ENCODE results near the gene MAST1.
"Not testable (repeated sequence)": the region's sequence is repeated elsewhere in the genome, so short reads cannot be mapped to it uniquely, and the experiment has no call there.

The MAST1 gene

GRCh38 chr19:12913011-12913561, 74.8 kb downstream of the MAST1 start:
- Mint-ChIP-seq H3K9me3 (no peaks in the 10 kb centered on the region), H3K36me3 (ENCODE audit: low read depth) (peaks cover 3% of the 10 kb centered on the region), H3K4me1 (ENCODE audit: low read depth) (peaks cover 15% of the 10 kb centered on the region), H3K27ac (no peak overlapping the region), H3K27me3 (ENCODE audit: low read depth) (no peaks in the 10 kb centered on the region), H3K4me3 (no peak overlapping the region)

GRCh38 chr19:12913851-12914690, 75.8 kb downstream of the MAST1 start:
- H3K4me1 Mint-ChIP-seq (ENCODE audit: low read depth) = peaks cover 20% of the 10 kb centered on the region

DNA sequence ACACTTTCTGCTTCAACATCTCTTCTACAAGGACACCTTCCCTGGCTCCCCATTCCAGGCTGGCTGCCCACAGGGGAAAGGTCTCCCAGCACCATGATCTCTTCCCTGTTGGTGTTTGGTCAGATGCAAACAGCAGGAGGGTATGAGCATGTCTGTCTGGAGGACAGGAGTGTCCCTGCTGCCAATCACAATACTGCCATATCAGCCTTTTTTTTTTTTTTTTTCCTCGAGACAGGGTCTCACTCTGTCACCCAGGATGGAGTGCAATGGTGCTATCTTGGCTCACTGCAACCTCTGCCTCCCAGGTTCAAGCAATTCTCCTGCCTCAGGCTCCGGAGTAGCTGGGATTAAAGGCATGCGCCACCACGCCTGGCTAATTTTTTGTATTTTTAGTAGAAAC, 77.5 kb downstream of the MAST1 start:
- H3K27me3 Mint-ChIP-seq (ENCODE audit: low read depth); H3K4me3 Mint-ChIP-seq; H3K36me3 Mint-ChIP-seq (ENCODE audit: low read depth): not testable (repeated sequence)

More at GRCh38 chr19:12913851-12914690, 75.8 kb downstream of the MAST1 start:
- H3K27ac Mint-ChIP-seq = peak overlapping the region; percentile 97
- H3K9me3 Mint-ChIP-seq = no peaks in the 10 kb centered on the region
- H3K4me3 Mint-ChIP-seq = peak overlapping the region; percentile 62
- no peaks in the 10 kb centered on the region for H3K27me3 Mint-ChIP-seq (ENCODE audit: low read depth)
- H3K36me3 Mint-ChIP-seq (ENCODE audit: low read depth) = peaks cover 3% of the 10 kb centered on the region

GRCh38 chr19:12918253-12918652, 79.9 kb downstream of the MAST1 start:
- Mint-ChIP-seq H3K4me3 (peak overlapping the region; percentile 62), H3K4me1 (ENCODE audit: low read depth) (peaks cover 25% of the 10 kb centered on the region), H3K27me3 (ENCODE audit: low read depth) (no peaks in the 10 kb centered on the region), H3K27ac (peak overlapping the region; percentile 78), H3K9me3 (no peaks in the 10 kb centered on the region), H3K36me3 (ENCODE audit: low read depth) (peaks cover 9% of the 10 kb centered on the region)

More for the DNA sequence above, 77.5 kb downstream of the MAST1 start:
- H3K27ac Mint-ChIP-seq, H3K9me3 Mint-ChIP-seq: not testable (repeated sequence)
- H3K4me1 Mint-ChIP-seq (ENCODE audit: low read depth) = peaks cover 25% of the 10 kb centered on the region

GRCh38 chr19:12921047-12921446, 82.7 kb downstream of the MAST1 start:
- H3K36me3 Mint-ChIP-seq (ENCODE audit: low read depth) = peaks cover 21% of the 10 kb centered on the region
- no peaks in the 10 kb centered on the region for H3K9me3 Mint-ChIP-seq
- H3K4me3 Mint-ChIP-seq = no peak overlapping the region
- H3K27me3 Mint-ChIP-seq (ENCODE audit: low read depth) = no peaks in the 10 kb centered on the region
- no peak overlapping the region for H3K27ac Mint-ChIP-seq
- peaks cover 10% of the 10 kb centered on the region for H3K4me1 Mint-ChIP-seq (ENCODE audit: low read depth)

DNA sequence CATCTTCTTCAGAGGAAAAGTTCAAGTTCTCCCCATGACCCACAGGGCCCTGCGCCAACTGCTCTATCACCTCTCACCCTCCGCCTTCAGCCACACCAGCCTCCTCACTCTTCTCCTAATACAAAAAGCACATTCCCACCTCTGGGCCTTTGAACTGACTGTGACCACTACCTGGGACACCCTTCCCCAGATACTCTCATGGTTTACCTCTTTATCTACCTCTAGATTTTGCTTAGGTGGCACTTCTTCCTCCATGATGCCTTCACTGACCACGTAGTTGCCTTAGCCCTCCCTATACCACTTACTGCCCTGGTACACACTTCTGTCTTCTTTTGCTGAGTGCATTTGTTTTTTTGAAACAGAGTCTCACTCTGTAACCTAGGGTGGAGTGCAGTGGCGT, 84.6 kb downstream of the MAST1 start:
- Mint-ChIP-seq H3K27ac (no peak overlapping the region), H3K9me3 (no peaks in the 10 kb centered on the region), H3K27me3 (ENCODE audit: low read depth) (no peaks in the 10 kb centered on the region), H3K36me3 (ENCODE audit: low read depth) (peaks cover 29% of the 10 kb centered on the region), H3K4me1 (ENCODE audit: low read depth) (peaks cover 10% of the 10 kb centered on the region), H3K4me3 (no peak overlapping the region)

Measured in T-helper 1 cell treated with Interleukin-12 subunit alpha and Interleukin-12 subunit beta and Interleukin-4 antibody, amounts not matched to agents 30 μg/mL and 1 μg/mL, for 36 hours (primary cell).